T-cell (primary cell): ENCODE measurements around the gene BBS7. TPM values are rescaled to one million over a fixed set of nuclear protein-coding genes. Genes with fewer than 3 reads are reported as not detected.

Source experiments
- ATAC-seq, 4 experiments: fragments of 200-7000 bp in 3 of 4; fragments of 150-1000 bp in 1 of 4; cut with Tn5 transposase; replicated peaks in 1 of 4; 1 replicate in 3 of 4; 2 replicates in 1 of 4; pipeline ENCODE4 v1.10.0; 2021; ENCODE audit warnings: moderate library complexity in 3 of 4, mild to moderate bottlenecking in 2 of 4, moderate number of reproducible peaks in 1 of 4
- CTCF ChIA-PET, 2 donors: fragments of 300-600 bp; sonication (Branson Sonifier 250); formaldehyde crosslinking; loops; one replicate each; lab custom pipeline; 2022; ENCODE audit warnings: antibody characterized with exemption in 2 of 2; lab: Charles Lee
- POLR2A ChIA-PET, 2 donors: fragments of 300-600 bp; sonication (Branson Sonifier 250); formaldehyde crosslinking; loops; one replicate each; lab custom pipeline; 2022; ENCODE audit warnings: antibody characterized with exemption in 2 of 2; lab: Charles Lee
- DNase-seq, 35 experiments: peaks; one replicate each; pipeline versions ENCODE4 v3.0.0 to v3.0.0-alpha.2; 2013 to 2023
- H3K27ac ChIP-seq: one replicate; pipeline ENCODE4 v1.5.1; 2013; ENCODE audit warnings: low read length
- H3K27me3 ChIP-seq, 2 experiments: replicated peaks in 1 of 2; 1 replicate in 1 of 2; 2 replicates in 1 of 2; pipeline versions ENCODE4 v1.6.1 to v1.7.0; 2013; ENCODE audit warnings: low read length in 1 of 2, mixed read lengths in 1 of 2; ENCODE audit not compliant: control insufficient read depth in 2 of 2, insufficient read depth in 2 of 2; ENCODE audit errors: extremely low read depth in 1 of 2
- H3K36me3 ChIP-seq, 2 donors: 1 replicate in 1 of 2; 2 replicates in 1 of 2; pipeline versions ENCODE4 v1.6.1 to v1.7.0; 2013; ENCODE audit warnings: low read length in 1 of 2; ENCODE audit not compliant: control insufficient read depth in 2 of 2, insufficient read depth in 1 of 2; ENCODE audit errors: extremely low read depth in 1 of 2
- H3K4me1 ChIP-seq, 2 experiments: 1 replicate in 1 of 2; 2 replicates in 1 of 2; pipeline versions ENCODE4 v1.6.1 to v1.7.0; 2013; ENCODE audit warnings: low read length in 2 of 2, mixed read lengths in 1 of 2; ENCODE audit not compliant: insufficient read depth in 2 of 2, control insufficient read depth in 1 of 2; ENCODE audit errors: extremely low read depth in 1 of 2
- H3K4me3 ChIP-seq, 2 donors: 1 replicate in 1 of 2; 2 replicates in 1 of 2; pipeline versions ENCODE4 v1.5.1 to v1.7.0; 2013; ENCODE audit warnings: mild to moderate bottlenecking in 2 of 2, low read length in 1 of 2, moderate library complexity in 1 of 2; ENCODE audit not compliant: control insufficient read depth in 1 of 2; ENCODE audit errors: extremely low read depth in 1 of 2
- H3K9me3 ChIP-seq: 2 replicates; pipeline ENCODE4 v1.7.0; 2013
- H3K27ac Mint-ChIP-seq, 2 donors: one replicate each; pipeline ENCODE4 v1.8.0; 2020 to 2021; ENCODE audit warnings: mild to moderate bottlenecking in 2 of 2, mixed read lengths in 2 of 2
- H3K27me3 Mint-ChIP-seq, 2 donors: one replicate each; pipeline ENCODE4 v1.8.0; 2021 to 2022; ENCODE audit warnings: mixed read lengths in 2 of 2
- H3K36me3 Mint-ChIP-seq: one replicate; pipeline ENCODE4 v1.8.0; 2021; ENCODE audit warnings: mixed read lengths
- H3K4me1 Mint-ChIP-seq, 3 donors: one replicate each; pipeline ENCODE4 v1.8.0; 2020 to 2022; ENCODE audit warnings: mixed read lengths in 3 of 3, mild to moderate bottlenecking in 1 of 3
- H3K4me3 Mint-ChIP-seq, 3 donors: one replicate each; pipeline ENCODE4 v1.8.0; 2020 to 2022; ENCODE audit warnings: mild to moderate bottlenecking in 3 of 3, mixed read lengths in 3 of 3, moderate library complexity in 3 of 3
- H3K9me3 Mint-ChIP-seq, 3 donors: one replicate each; pipeline ENCODE4 v1.8.0; 2020 to 2022; ENCODE audit warnings: mixed read lengths in 3 of 3
- WGBS: methylation state at CpG from one replicate; pipeline ENCODE4 v1.1.5; 2013; ENCODE audit warnings: missing lambda C conversion rate; ENCODE audit not compliant: insufficient coverage; 5-methylcytosine and 5-hydroxymethylcytosine counted together
- total RNA-seq, 35 experiments: library from RNA in 6 of 35; stranded (reverse) in 6 of 35; fragments of 120-200 nt in 1 of 35; gene quantifications; one replicate each; pipeline versions ENCODE4 v1.2.1 to v1.2.4 and lab custom pipeline; 2013 to 2026

The BBS7 gene
- total RNA-seq, 5 donors from 2014 or later (not counting 1 experiment from before 2014, with no cell fraction given) = 6.2 to 10.8 (median 8.7) TPM

GRCh38 chr4:121875652-121876051 is 5.4 kb upstream of the BBS7 start:
- ChIA-PET POLR2A (no interaction called here), CTCF (interaction anchor here in 1 of 2 donors (0.6 to 1.0 kb wide), 3 partner anchors 51 to 250 kb away, joined by 3 to 5 read pairs (median 3); no protein-coding TSS in a partner anchor)
- ATAC-seq (no peak), DNase-seq (no peak)
- Histone ChIP-seq H3K27ac (no peak overlapping the region), H3K4me3 (no peak overlapping the region), H3K4me1 (peaks cover 0 to 3% of the 10 kb centered on the region in 2 experiments), H3K9me3 (no peaks in the 10 kb centered on the region), H3K36me3 (no peaks in the 10 kb centered on the region), H3K27me3 (peaks cover 0 to 12% of the 10 kb centered on the region in 2 experiments)
- Mint-ChIP-seq H3K9me3 (no peaks in the 10 kb centered on the region), H3K36me3 (no peaks in the 10 kb centered on the region), H3K27ac (no peak overlapping the region), H3K4me3 (no peak overlapping the region), H3K4me1 (peaks cover 4 to 5% (median 4%) of the 10 kb centered on the region in 3 donors), H3K27me3 (peaks cover 21 to 39% of the 10 kb centered on the region in 2 donors)
- WGBS = no CpG with 5 or more reads among the region's 2 CpGs

GRCh38 chr4:121873604-121874003 is 3.3 kb upstream of the BBS7 start:
- peaks cover 0 to 12% of the 10 kb centered on the region in 2 experiments for H3K4me1 ChIP-seq
- H3K36me3 ChIP-seq = no peaks in the 10 kb centered on the region
- DNase-seq (no peak), ATAC-seq (no peak)
- no peaks in the 10 kb centered on the region for H3K9me3 Mint-ChIP-seq
- no peak overlapping the region for H3K27ac Mint-ChIP-seq
- no peaks in the 10 kb centered on the region for H3K36me3 Mint-ChIP-seq
- ChIA-PET CTCF (interaction anchor here (0.6 to 0.9 kb wide), 2 partner anchors 27 to 1723 kb away, joined by 3 to 4 read pairs; no protein-coding TSS in a partner anchor), POLR2A (interaction anchor here in 1 of 2 donors (1.1 kb wide), 1 partner anchor 27 kb away, joined by 3 read pairs; no protein-coding TSS in a partner anchor)
- peaks cover 21 to 31% of the 10 kb centered on the region in 2 donors for H3K27me3 Mint-ChIP-seq
- no peak overlapping the region for H3K27ac ChIP-seq
- whole genome bisulfite sequencing = 0% methylated on average over 1 of the region's 3 CpGs
- H3K4me3 ChIP-seq = no peak overlapping the region
- H3K4me3 Mint-ChIP-seq = no peak overlapping the region
- H3K4me1 Mint-ChIP-seq = peaks cover 18 to 19% (median 18%) of the 10 kb centered on the region in 3 donors
- no peaks in the 10 kb centered on the region for H3K9me3 ChIP-seq
- H3K27me3 ChIP-seq = peaks cover 0 to 12% of the 10 kb centered on the region in 2 experiments

- Histone ChIP-seq H3K27ac (no peak overlapping the region), H3K36me3 (peaks cover 0 to 9% of the 10 kb centered on the region in 2 donors), H3K4me3 (no peak overlapping the region), H3K27me3 (no peaks in the 10 kb centered on the region), H3K4me1 (no peaks in the 10 kb centered on the region), H3K9me3 (no peaks in the 10 kb centered on the region)
- H3K4me3 Mint-ChIP-seq = no peak overlapping the region
- ChIA-PET POLR2A (no interaction called here), CTCF (no interaction called here)
- no peaks in the 10 kb centered on the region for H3K9me3 Mint-ChIP-seq
- no peaks in the 10 kb centered on the region for H3K27me3 Mint-ChIP-seq
- H3K36me3 Mint-ChIP-seq = peaks cover 21% of the 10 kb centered on the region
- peaks cover 5 to 10% (median 7%) of the 10 kb centered on the region in 3 donors for H3K4me1 Mint-ChIP-seq
- 93% methylated on average over 3 of the region's 7 CpGs for WGBS
- no peak for DNase-seq
- no peak for ATAC-seq
- H3K27ac Mint-ChIP-seq = no peak overlapping the region
Measured at GRCh38 chr4:121863799-121864198, 6.5 kb downstream of the BBS7 start.

GRCh38 chr4:121861426-121861825 is 8.8 kb downstream of the BBS7 start:
- no peaks in the 10 kb centered on the region for H3K27me3 Mint-ChIP-seq
- Histone ChIP-seq H3K4me3 (no peak overlapping the region), H3K27me3 (no peaks in the 10 kb centered on the region), H3K36me3 (peaks cover 6 to 10% of the 10 kb centered on the region in 2 donors), H3K9me3 (no peaks in the 10 kb centered on the region), H3K27ac (no peak overlapping the region), H3K4me1 (no peaks in the 10 kb centered on the region)
- no peaks in the 10 kb centered on the region for H3K9me3 Mint-ChIP-seq
- H3K36me3 Mint-ChIP-seq = peaks cover 23% of the 10 kb centered on the region
- ChIA-PET POLR2A (no interaction called here), CTCF (no interaction called here)
- DNase-seq (no peak), ATAC-seq (no peak)
- WGBS = no CpG with 5 or more reads among the region's 2 CpGs
- H3K27ac Mint-ChIP-seq = no peak overlapping the region
- peaks cover 2 to 8% (median 4%) of the 10 kb centered on the region in 3 donors for H3K4me1 Mint-ChIP-seq
- H3K4me3 Mint-ChIP-seq = no peak overlapping the region

GRCh38 chr4:121860121-121860520 is 10.2 kb downstream of the BBS7 start:
- Mint-ChIP-seq H3K27me3 (no peaks in the 10 kb centered on the region), H3K27ac (no peak overlapping the region), H3K4me1 (peaks cover 0 to 2% (median 0%) of the 10 kb centered on the region in 3 donors), H3K4me3 (no peak overlapping the region), H3K9me3 (no peaks in the 10 kb centered on the region), H3K36me3 (peaks cover 13% of the 10 kb centered on the region)
- Histone ChIP-seq H3K4me1 (no peaks in the 10 kb centered on the region), H3K27ac (no peak overlapping the region), H3K27me3 (no peaks in the 10 kb centered on the region), H3K9me3 (no peaks in the 10 kb centered on the region), H3K4me3 (no peak overlapping the region), H3K36me3 (peaks cover 6 to 12% of the 10 kb centered on the region in 2 donors)
- ChIA-PET POLR2A (no interaction called here), CTCF (no interaction called here)
- ATAC-seq (no peak), DNase-seq (no peak)

GRCh38 chr4:121851354-121851753 is 18.9 kb downstream of the BBS7 start:
- no peak overlapping the region for H3K27ac Mint-ChIP-seq
- H3K27me3 Mint-ChIP-seq = no peaks in the 10 kb centered on the region
- no CpG with 5 or more reads among the region's 1 CpG for WGBS
- no peak for ATAC-seq
- no peak for DNase-seq
- H3K4me3 Mint-ChIP-seq = no peak overlapping the region
- Histone ChIP-seq H3K36me3 (peaks cover 0 to 10% of the 10 kb centered on the region in 2 donors), H3K27ac (no peak overlapping the region), H3K9me3 (no peaks in the 10 kb centered on the region), H3K4me3 (no peak overlapping the region), H3K27me3 (no peaks in the 10 kb centered on the region), H3K4me1 (no peaks in the 10 kb centered on the region)
- CTCF ChIA-PET = no interaction called here
- H3K36me3 Mint-ChIP-seq = peaks cover 23% of the 10 kb centered on the region
- POLR2A ChIA-PET = no interaction called here
- H3K4me1 Mint-ChIP-seq = no peaks in the 10 kb centered on the region
- H3K9me3 Mint-ChIP-seq = no peaks in the 10 kb centered on the region
